CD4-positive, alpha-beta T cell treated with Interleukin-17A for 1 hour (primary cell): ENCODE results near the gene NEK1.
"Not testable (repeated sequence)": the region's sequence is repeated elsewhere in the genome, so short reads cannot be mapped to it uniquely, and the experiment has no call there.

Source experiments
- DNase-seq: peaks from one replicate; pipeline ENCODE4 v3.0.0-alpha.2; 2020

Gene NEK1

DNA sequence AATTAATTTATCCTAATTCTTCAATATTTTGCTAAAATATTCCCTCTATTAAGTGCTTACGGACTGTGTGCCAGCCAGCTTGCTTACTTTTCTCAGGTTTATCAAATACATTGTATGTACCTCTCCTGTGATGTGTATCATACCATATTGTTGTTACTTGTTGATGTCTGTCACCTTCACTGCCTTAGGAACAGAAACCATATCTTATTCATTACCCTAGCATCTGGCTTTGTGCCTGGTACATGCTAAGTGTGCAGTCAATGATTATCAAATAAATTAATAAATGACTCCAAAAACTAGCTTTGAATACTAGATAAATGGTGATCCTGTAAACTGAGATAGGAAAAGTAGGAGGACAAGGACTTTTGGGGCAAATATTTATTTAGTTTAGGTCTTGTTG, 14.9 kb upstream of the NEK1 start:
- DNase-seq = no peak

GRCh38 chr4:169626331-169627282, 14.2 kb upstream of the NEK1 start:
- DNase-seq = no peak

DNA sequence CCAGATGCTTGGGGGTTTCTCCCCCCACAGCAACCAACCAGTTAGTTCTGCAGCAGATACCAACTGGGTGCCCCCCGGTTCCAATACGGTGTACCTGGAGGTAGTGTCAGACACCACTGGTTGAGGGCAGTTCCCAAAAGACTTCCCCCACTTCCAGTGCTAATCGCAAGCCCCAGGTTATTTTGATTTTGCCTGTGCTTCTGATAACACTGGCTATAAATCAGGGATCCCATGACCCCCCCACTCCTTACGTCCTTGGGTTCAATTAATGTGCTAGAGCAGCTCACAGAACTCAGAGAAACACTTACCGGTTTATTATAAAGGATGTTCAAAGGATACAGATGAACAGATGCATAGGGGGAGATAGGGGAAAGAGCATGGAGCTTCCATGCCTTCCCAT, 13.5 kb upstream of the NEK1 start:
- no peak for DNase-seq

DNA sequence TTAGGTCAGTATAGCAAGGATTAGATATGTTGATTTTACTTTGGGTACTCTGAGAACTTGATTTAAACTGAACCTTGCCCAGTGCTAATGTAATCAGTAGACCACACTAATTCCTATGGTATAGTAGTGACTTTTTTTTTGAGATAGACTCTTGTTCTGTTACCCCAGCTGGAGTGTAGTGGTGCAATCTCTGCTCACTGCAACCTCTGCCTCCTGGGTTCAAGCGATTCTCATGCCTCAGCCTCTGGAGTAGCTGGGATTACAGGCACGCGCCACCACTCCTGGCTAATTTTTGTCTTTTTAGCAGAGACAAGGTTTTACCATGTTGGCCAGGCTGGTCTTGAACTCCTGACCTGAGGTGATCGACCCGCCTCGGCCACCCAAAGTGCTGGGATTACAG, 11.6 kb upstream of the NEK1 start:
- not testable (repeated sequence) for DNase-seq

GRCh38 chr4:169622566-169622965, 10.2 kb upstream of the NEK1 start:
- no peak for DNase-seq

DNA sequence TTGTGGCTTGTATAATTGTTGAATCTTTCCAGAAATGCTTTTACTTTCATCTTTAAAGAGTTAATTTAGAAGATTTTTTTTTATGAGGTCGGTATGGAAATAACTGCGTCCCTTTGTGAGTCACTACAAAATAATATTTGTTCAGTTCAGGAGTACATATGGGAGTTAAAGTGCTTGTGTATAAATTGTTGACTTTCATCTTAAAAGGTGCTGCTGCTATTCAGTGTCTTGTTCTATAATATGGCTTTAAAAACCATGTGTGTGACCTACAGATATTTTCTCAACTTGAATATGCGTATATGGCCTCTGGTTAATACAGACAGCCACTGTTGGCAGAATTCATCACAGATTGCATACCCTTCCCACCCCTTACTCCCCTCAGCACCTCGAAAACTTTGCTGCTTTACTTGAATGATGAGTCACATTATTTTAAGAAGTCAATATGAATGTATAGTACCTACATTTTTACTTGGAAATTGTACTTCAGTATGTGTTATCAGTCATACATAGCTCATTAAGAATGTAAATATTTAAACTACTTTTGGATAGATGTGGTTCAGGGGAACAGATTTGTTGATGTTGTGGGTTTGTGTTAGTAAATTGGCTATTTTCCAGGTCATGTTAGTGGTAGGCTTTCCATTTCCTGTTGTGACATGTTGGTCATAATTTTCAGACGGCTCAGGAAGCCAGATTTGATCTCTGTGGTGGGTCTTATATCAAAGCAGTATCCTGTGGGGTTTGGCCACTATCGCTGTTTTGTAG, 9.5 kb upstream of the NEK1 start:
- DNase-seq = peak; percentile 87

GRCh38 chr4:169620880-169621248, 8.5 kb upstream of the NEK1 start:
- DNase-seq = peak; percentile 53

GRCh38 chr4:169619958-169620879, 7.8 kb upstream of the NEK1 start, which contains the start of gene CLCN3:
Gene CLCN3, plus strand, starts transcription at chr4:169620578. Its CDS starts 15,351 bp downstream, at chr4:169635929.
- peak; percentile 92 for DNase-seq

DNA sequence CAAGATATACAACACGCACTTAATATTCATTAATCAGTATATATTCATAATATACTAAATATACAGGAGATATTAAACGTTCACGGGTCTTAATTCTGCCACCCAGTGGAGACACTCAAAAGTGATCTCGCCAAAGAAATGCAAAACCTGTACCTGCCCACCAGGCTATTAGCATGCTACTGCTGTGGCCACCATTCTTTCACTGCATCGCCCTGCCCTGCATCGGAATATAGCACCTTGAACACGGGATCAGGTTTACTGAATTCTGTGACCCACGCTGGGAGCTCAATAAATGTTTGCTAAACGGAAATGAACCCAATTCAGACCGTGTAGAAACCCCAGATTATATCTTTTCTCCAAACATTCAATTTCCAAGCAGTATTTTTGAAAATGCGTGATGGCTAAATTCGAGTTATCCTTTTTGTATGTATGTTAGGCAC, 7.2 kb upstream of the NEK1 start:
- DNase-seq = peak; percentile 78

DNA sequence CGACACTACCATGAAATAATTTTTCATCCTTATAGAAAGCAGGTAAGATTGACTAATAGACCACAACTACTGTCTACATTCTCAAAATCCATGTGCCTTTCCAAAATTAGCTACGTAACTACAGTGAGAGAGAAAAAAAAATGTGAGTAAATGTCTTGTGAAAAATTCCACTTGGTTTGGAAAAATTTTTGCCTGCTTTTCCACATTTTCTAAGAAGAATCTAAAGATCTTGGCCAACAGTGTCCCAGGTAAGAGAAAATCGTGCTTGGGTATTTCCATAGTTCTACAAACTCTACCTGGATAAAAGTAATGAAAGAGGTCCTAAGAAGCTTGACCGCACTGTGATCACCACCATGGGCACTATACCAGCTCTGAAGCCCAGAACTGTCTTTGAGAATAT, 6.6 kb upstream of the NEK1 start:
- no peak for DNase-seq

GRCh38 chr4:169618286-169618685, 5.9 kb upstream of the NEK1 start:
- DNase-seq = peak; percentile 42

- no peak for DNase-seq
Observed at GRCh38 chr4:169617306-169617705, 4.9 kb upstream of the NEK1 start.

GRCh38 chr4:169616846-169617245, 4.5 kb upstream of the NEK1 start:
- no peak for DNase-seq

DNA sequence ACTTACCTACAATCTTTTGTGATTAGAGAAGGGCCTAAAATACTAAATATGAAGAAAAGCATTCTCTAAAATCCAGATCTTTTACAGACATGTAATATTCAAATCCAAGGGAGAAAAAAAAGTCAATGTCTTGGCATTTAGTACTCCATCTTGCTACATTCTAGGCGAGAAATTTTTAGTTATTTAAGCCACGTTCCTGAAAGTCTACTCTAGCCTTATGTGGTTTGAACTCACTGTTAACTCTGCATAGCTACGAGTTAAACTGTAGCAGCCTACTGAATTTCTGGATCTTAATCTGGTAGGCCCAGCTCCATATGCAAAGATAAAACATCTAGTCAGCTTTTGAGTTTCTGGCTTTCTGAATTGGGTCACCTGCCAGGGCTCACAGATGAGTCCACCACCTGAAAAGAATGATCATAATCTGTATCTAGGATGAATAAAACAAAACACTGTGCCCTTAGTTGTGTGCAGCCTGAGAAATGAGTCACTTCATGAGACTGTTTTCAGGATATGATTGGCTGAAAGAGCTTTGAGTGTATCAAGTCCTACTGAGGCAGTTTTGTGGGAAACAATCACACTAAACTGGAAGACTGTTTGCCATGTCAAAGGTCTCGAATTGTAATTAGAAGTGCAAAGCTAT, 3.2 kb upstream of the NEK1 start:
- no peak for DNase-seq

DNA sequence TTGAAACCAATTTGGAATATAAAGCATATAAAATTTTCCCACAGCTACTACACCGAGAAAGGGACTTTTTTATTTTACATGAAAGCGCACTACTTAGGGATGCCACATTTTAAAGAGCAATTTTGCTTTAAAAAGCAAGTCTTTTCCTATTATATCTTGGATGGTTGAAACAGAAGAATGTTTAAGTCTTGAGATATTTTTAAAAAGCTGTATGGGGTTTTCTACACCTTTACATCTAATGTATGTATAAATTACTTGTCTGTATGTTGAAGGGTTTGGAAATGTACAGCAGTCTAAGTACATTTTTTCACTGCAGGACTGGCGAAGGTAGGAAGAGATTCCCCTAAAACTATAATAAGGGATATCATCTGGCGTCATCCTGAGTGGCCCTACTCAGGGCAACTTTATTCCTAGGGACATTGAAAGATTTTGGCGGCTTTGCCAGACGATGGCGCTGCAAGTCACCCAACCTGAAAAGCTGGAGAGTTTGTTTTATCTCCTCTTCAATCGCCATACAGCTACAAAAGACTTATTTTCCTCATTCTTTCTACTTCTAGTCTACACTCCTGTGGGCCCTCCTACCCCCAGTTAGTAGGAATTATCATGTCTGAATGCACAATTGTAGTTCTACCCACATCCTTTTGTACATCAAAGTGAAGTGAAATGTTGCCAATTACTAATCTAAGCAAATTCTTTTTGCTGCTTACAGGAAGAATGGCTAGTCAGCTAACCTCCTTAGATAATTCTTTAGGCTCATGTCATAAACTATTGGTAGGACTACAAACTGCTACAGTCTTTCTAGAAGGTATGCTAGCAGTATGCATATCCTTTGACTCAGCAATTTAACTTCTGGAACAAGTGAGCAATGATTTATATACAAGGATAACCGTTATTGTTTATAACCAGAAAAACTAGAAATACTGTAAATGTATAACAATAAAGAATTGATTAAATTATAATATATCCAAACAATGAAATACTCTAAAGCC, 782 bp upstream of the NEK1 start:
- DNase-seq = peak; percentile 82

GRCh38 chr4:169611157-169611556, 1.2 kb downstream of the NEK1 start:
- no peak for DNase-seq

- DNase-seq = no peak
Observed at GRCh38 chr4:169604903-169605331, 7.5 kb downstream of the NEK1 start.

GRCh38 chr4:169604131-169604900, 8.1 kb downstream of the NEK1 start:
- DNase-seq = no peak

DNA sequence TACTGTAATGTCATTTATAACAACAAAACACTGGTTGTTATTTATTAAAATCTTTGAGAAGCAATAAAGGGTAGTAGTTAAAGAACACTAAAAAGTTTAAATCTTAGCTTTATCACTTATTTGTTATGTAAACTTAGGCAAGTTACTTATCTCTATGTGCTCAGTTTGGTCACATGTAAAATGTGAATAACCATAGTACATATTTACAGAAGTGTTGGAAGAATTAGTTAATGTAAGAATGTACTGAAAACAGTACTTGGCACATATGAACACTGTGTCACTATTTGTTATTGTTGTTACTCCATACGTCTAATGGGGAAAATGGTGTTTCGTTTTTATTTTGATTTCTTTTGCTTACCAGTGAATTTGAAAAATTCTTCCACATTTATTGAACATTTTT, 9.1 kb downstream of the NEK1 start:
- no peak for DNase-seq
